ENCODE data around the gene PARP8. TPM values are rescaled to one million over a fixed set of nuclear protein-coding genes. Genes with fewer than 3 reads are reported as not detected.

Gene PARP8
- total RNA-seq, 4 donors from 2014 or later: 3.6 to 26.0 (median 6.1) TPM

DNA sequence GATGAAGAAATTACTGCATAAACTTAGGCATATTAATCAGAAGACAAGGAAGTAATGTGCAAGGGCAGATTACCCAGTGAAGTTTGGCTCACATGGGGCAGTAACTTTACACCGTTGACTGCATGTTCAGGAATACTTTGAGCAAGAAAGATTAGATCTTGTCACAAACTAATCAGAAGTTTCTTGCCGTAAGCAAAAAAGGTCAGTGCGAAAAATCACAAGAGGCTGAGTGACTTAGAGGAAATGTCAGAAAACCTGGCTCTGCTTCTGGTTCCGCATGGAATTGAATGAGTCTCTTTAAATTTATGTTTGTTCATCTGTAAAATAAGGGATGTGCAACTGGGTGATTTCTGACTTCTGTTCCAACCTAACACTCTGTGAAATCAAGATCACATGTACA lies 64.4 kb downstream of the PARP8 start:
- H3K36me3 ChIP-seq: no peaks in the 10 kb centered on the region
- no peak overlapping the region for H3K27ac ChIP-seq
- in situ Hi-C loops (cut with MboI; ENCODE audit: low pct_ligation_motif_present in 1 of 4, low pct_unique_long_range_greater_than_20kb in 1 of 4, low sequenced_read_pairs in 3 of 4) (no loop called here), intact Hi-C loops (cut with DNase I; ENCODE audit: low total_unique reads) (no loop called here)
- no peak for TF ChIP-seq POLR2AphosphoS5 (IDR thresholded peaks at IDR 0.05)
- TF ChIP-seq, protein P1, sequence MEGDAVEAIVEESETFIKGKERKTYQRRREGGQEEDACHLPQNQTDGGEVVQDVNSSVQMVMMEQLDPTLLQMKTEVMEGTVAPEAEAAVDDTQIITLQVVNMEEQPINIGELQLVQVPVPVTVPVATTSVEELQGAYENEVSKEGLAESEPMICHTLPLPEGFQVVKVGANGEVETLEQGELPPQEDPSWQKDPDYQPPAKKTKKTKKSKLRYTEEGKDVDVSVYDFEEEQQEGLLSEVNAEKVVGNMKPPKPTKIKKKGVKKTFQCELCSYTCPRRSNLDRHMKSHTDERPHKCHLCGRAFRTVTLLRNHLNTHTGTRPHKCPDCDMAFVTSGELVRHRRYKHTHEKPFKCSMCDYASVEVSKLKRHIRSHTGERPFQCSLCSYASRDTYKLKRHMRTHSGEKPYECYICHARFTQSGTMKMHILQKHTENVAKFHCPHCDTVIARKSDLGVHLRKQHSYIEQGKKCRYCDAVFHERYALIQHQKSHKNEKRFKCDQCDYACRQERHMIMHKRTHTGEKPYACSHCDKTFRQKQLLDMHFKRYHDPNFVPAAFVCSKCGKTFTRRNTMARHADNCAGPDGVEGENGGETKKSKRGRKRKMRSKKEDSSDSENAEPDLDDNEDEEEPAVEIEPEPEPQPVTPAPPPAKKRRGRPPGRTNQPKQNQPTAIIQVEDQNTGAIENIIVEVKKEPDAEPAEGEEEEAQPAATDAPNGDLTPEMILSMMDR (IDR thresholded peaks at IDR 0.05): no peak
- no peak for TF ChIP-seq POLR2A (IDR thresholded peaks at IDR 0.05)
- no peak for TF ChIP-seq EP300 (IDR thresholded peaks at IDR 0.05; ENCODE audit: low read depth)
- 92% methylated on average over 4 of the region's 4 CpGs for WGBS, 2 donors (ENCODE audit: low coverage in 1 of 2)
- no peak for DNase-seq
- no peaks in the 10 kb centered on the region for H3K27me3 ChIP-seq
- no peak overlapping the region for H3K4me3 ChIP-seq
- H3K9me3 ChIP-seq: no peaks in the 10 kb centered on the region
- H3K4me1 ChIP-seq: peaks cover 0 to 6% (median 0%) of the 10 kb centered on the region in 4 donors

DNA sequence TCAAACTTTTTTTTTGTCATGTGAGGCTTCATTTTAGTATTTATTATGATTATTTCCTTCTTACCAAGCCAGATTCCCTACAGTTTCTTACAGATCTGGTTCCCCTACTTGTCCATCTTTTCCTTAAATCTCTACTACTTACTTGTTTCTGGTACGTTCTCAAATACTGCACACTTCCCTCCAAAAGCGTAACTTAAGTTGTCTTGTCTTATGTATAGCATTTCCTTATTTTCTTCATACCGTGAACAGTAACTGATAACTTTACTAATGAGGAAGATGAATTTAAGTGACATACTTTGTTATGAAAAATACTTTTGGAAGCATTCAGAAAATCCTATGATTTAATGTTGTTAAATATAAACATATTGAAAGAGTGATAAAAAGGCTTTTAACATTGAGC lies 67.3 kb downstream of the PARP8 start:
- no peak for DNase-seq
- no peak for TF ChIP-seq POLR2A (IDR thresholded peaks at IDR 0.05)
- no peak for TF ChIP-seq POLR2AphosphoS5 (IDR thresholded peaks at IDR 0.05)
- TF ChIP-seq, protein P1 (IDR thresholded peaks at IDR 0.05): no peak
- TF ChIP-seq EP300 (IDR thresholded peaks at IDR 0.05; ENCODE audit: low read depth): no peak
- in situ Hi-C loops (cut with MboI; ENCODE audit: low pct_ligation_motif_present in 1 of 4, low pct_unique_long_range_greater_than_20kb in 1 of 4, low sequenced_read_pairs in 3 of 4): no loop called here
- Histone ChIP-seq H3K9me3 (no peaks in the 10 kb centered on the region), H3K27ac (no peak overlapping the region), H3K27me3 (no peaks in the 10 kb centered on the region), H3K36me3 (no peaks in the 10 kb centered on the region), H3K4me3 (no peak overlapping the region), H3K4me1 (no peaks in the 10 kb centered on the region)
- intact Hi-C loops (cut with DNase I; ENCODE audit: low total_unique reads): no loop called here
- 76 to 83% methylated on average over 3 of the region's 3 CpGs for WGBS, 2 donors (ENCODE audit: low coverage in 1 of 2)

DNA sequence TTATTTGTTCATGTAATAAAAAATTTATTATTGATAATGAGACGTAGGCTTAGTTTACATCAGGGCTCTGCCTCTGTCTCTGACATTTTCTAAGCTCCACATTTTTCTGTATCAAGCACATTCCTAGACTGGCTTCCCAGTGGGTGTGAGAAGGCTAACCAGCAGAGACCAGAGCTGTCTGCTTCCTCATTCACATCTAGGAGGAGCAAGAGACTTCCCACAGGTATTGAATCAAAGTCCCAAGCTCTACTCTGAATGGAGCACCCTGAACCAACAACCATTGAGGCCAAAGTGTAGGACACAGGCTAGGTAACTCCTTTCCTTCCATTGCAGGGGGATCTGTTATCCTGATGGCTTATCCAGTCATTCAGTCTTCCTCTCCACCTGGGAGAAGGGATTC lies 72.4 kb downstream of the PARP8 start:
- H3K27me3 ChIP-seq: no peaks in the 10 kb centered on the region
- no peak overlapping the region for H3K27ac ChIP-seq
- WGBS, 2 donors (ENCODE audit: low coverage in 1 of 2): 84 to 86% methylated on average over 1 of the region's 1 CpG
- TF ChIP-seq EP300 (IDR thresholded peaks at IDR 0.05; ENCODE audit: low read depth) (no peak), POLR2A (IDR thresholded peaks at IDR 0.05) (no peak), POLR2AphosphoS5 (IDR thresholded peaks at IDR 0.05) (no peak)
- TF ChIP-seq, protein P1 (IDR thresholded peaks at IDR 0.05): no peak
- no peak for DNase-seq
- H3K36me3 ChIP-seq: peaks cover 0 to 1% (median 0%) of the 10 kb centered on the region in 4 donors
- no peaks in the 10 kb centered on the region for H3K4me1 ChIP-seq
- in situ Hi-C loops (cut with MboI; ENCODE audit: low pct_ligation_motif_present in 1 of 4, low pct_unique_long_range_greater_than_20kb in 1 of 4, low sequenced_read_pairs in 3 of 4) (no loop called here), intact Hi-C loops (cut with DNase I; ENCODE audit: low total_unique reads) (no loop called here)
- no peak overlapping the region for H3K4me3 ChIP-seq
- H3K9me3 ChIP-seq: no peaks in the 10 kb centered on the region

DNA sequence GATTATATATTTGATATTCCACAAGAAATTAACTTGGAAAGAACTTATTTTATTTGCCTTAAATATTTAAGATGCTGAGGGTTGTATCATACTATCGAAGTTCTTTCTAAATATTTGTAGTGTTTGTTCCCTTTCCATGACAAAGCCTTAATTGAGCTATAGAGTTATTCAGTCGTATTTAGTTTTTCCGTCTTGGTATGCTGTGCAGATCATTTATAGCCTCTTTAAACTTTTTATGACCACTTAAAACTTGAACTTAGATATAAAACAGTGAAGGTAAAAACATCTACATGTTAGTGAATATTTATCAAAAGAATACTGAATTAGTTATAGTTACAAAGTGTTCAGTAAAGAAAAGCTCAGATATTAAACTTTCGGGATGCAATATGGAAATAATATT lies 74.4 kb downstream of the PARP8 start:
- H3K9me3 ChIP-seq: no peaks in the 10 kb centered on the region
- H3K36me3 ChIP-seq: peaks cover 0 to 1% (median 0%) of the 10 kb centered on the region in 4 donors
- no peak overlapping the region for H3K27ac ChIP-seq
- peaks cover 0 to 14% (median 3%) of the 10 kb centered on the region in 4 donors for H3K4me1 ChIP-seq
- no peak overlapping the region for H3K4me3 ChIP-seq
- WGBS, 2 donors (ENCODE audit: low coverage in 1 of 2): 47 to 64% methylated on average over 4 of the region's 4 CpGs
- no peak for TF ChIP-seq POLR2AphosphoS5 (IDR thresholded peaks at IDR 0.05)
- TF ChIP-seq, protein P1 (IDR thresholded peaks at IDR 0.05): no peak
- no peak for TF ChIP-seq POLR2A (IDR thresholded peaks at IDR 0.05)
- TF ChIP-seq EP300 (IDR thresholded peaks at IDR 0.05; ENCODE audit: low read depth): no peak
- DNase-seq: no peak
- H3K27me3 ChIP-seq: no peaks in the 10 kb centered on the region
- intact Hi-C loops (cut with DNase I; ENCODE audit: low total_unique reads): no loop called here
- in situ Hi-C loops (cut with MboI; ENCODE audit: low pct_ligation_motif_present in 1 of 4, low pct_unique_long_range_greater_than_20kb in 1 of 4, low sequenced_read_pairs in 3 of 4): no loop called here
